Measurements from ENCODE around the gene CNTN2. TPM values are rescaled to one million over a fixed set of nuclear protein-coding genes. Genes with fewer than 3 reads are reported as not detected.

CNTN2 gene
- total and polyA plus RNA-seq, 2 of the 4 experiments (the other 2 are of a cell fraction), result not detected

- Histone ChIP-seq H3K79me1 (ENCODE audit: low read depth in 1 of 2, low read length in 2 of 2) (no peaks in the 10 kb centered on the region), H3K9me1 (ENCODE audit: insufficient read depth, low read length) (no peaks in the 10 kb centered on the region; the same call in 1 of the 2 replicates), H4K91ac (ENCODE audit: insufficient read depth, low read depth, low read length) (no peak overlapping the region), H3K27ac (ENCODE audit: insufficient read depth, low read length) (no peak overlapping the region), H3K18ac (ENCODE audit: low read depth, low read length) (no peak overlapping the region), H3K14ac (replicated peaks; ENCODE audit: low read depth, low read length) (no peak overlapping the region), H3K36me3 (ENCODE audit: control insufficient read depth, insufficient read depth, low read length) (no peaks in the 10 kb centered on the region), H3K4ac (ENCODE audit: low read depth, low read length) (no peak overlapping the region), H4K8ac (ENCODE audit: low read depth in 2 of 2, low read length in 2 of 2) (no peak overlapping the region), H3K27me3 (ENCODE audit: control insufficient read depth, insufficient read depth, low read length) (peaks cover 8% of the 10 kb centered on the region), H2BK5ac (ENCODE audit: low read depth, low read length, poor library complexity, severe bottlenecking) (no peak overlapping the region), H2AFZ (replicated peaks; ENCODE audit: low read length, poor library complexity) (no peak overlapping the region), H3K56ac (ENCODE audit: extremely low read depth, insufficient read depth, low read length) (no peak overlapping the region), H3K23ac (ENCODE audit: low read depth, low read length) (no peak overlapping the region), H4K5ac (ENCODE audit: low read depth, low read length) (no peak overlapping the region), H3K4me1 (ENCODE audit: control insufficient read depth, insufficient read depth, low read length) (no peaks in the 10 kb centered on the region), H3K9me3 (ENCODE audit: control insufficient read depth, insufficient read depth, low read length) (no peaks in the 10 kb centered on the region), H3K9ac (ENCODE audit: low read depth, low read length) (no peak overlapping the region), H2BK15ac (ENCODE audit: low read depth, low read length) (no peak overlapping the region), H2BK120ac (ENCODE audit: low read depth, low read length) (no peak overlapping the region), H2AK5ac (ENCODE audit: low read depth, low read length) (no peak overlapping the region), H3K4me2 (ENCODE audit: low read depth, low read length) (no peak overlapping the region), H2AK9ac (replicated peaks; ENCODE audit: low read depth, low read length, poor library complexity) (no peak overlapping the region), H3K4me3 (ENCODE audit: insufficient read depth, low read depth, low read length) (no peak overlapping the region), H2BK20ac (ENCODE audit: low read depth, low read length) (no peak overlapping the region), H4K20me1 (ENCODE audit: insufficient read depth, low read length) (no peaks in the 10 kb centered on the region)
- ATAC-seq (ENCODE audit: low read depth) (no peak), DNase-seq (no peak)
- dilution Hi-C loops (cut with HindIII; ENCODE audit: low sequenced_read_pairs, unreplicated experiment) (no loop called here), in situ Hi-C loops (cut with MboI; ENCODE audit: low sequenced_read_pairs) (no loop called here), intact Hi-C loops (cut with micrococcal nuclease) (no loop called here)
- BruUV-seq (replicated peaks), result no TSS peak
- no CpG with 5 or more reads among the region's 4 CpGs for WGBS, 2 experiments (ENCODE audit: extremely low coverage in 2 of 2, insufficient read length in 1 of 2)
- POLR2A ChIA-PET (ENCODE audit: unreplicated experiment), result no interaction called here
- no peak for TF ChIP-seq USF2 (IDR thresholded peaks at IDR 0.05; ENCODE audit: low read depth, low read length)
- TF ChIP-seq POLR2A (IDR thresholded peaks at IDR 0.05; ENCODE audit: low read depth, low read length), result no peak
- no peak for TF ChIP-seq ELK1 (IDR thresholded peaks at IDR 0.05; ENCODE audit: borderline replicate concordance, low read depth, low read length)
- TF ChIP-seq CEBPB (IDR thresholded peaks at IDR 0.05; ENCODE audit: low read depth, low read length), result no peak
- no peak for TF ChIP-seq FOS (IDR thresholded peaks at IDR 0.05; ENCODE audit: low read depth, low read length)
- TF ChIP-seq MAZ (IDR thresholded peaks at IDR 0.05; ENCODE audit: borderline replicate concordance, low read depth, low read length), result no peak
- no peak for TF ChIP-seq CTCF (conservative IDR thresholded peaks at IDR 0.05; ENCODE audit: low read depth, low read length)
- no peak for TF ChIP-seq SMC3 (IDR thresholded peaks at IDR 0.05; ENCODE audit: low read depth, low read length)
- no peak for TF ChIP-seq RFX5 (IDR thresholded peaks at IDR 0.05; ENCODE audit: low read depth, low read length)
- TF ChIP-seq MXI1 (IDR thresholded peaks at IDR 0.05; ENCODE audit: borderline replicate concordance, low read depth, low read length), result no peak
- no peak for TF ChIP-seq RAD21 (IDR thresholded peaks at IDR 0.05; ENCODE audit: low read length)
- no peak for TF ChIP-seq BHLHE40 (IDR thresholded peaks at IDR 0.05; ENCODE audit: low read depth, low read length)
- CTCF ChIA-PET, result interaction anchor here (0.6 kb wide), 1 partner anchor 516 kb away, joined by 3 read pairs; no protein-coding TSS in a partner anchor
Measured at GRCh38 chr1:205068001-205068400, 25.0 kb downstream of the CNTN2 start.
